Subcutaneous adipose tissue (tissue), 4 donors: ENCODE results near the gene WNT6. TPM values are rescaled to one million over a fixed set of nuclear protein-coding genes. Genes with fewer than 3 reads are reported as not detected.

ENCODE experiments used
- total RNA-seq, 4 donors: library from RNA; depleted of rRNA; stranded (reverse); fragments of >200 nt; gene quantifications; one replicate each; pipeline ENCODE4 v1.1.0, GENCODE V29; 2016
- TF ChIP-seq, protein P1 (sequence below): fragments of 450-650 bp; IDR thresholded peaks from one replicate; pipeline ENCODE4 v1.5.1; 2016; ENCODE audit warnings: low read depth, mild to moderate bottlenecking, control low read depth, antibody characterized with exemption, moderate library complexity

Gene WNT6
- total RNA-seq, 4 donors from 2014 or later: 0.34 to 2.0 TPM; not detected in 2

DNA sequence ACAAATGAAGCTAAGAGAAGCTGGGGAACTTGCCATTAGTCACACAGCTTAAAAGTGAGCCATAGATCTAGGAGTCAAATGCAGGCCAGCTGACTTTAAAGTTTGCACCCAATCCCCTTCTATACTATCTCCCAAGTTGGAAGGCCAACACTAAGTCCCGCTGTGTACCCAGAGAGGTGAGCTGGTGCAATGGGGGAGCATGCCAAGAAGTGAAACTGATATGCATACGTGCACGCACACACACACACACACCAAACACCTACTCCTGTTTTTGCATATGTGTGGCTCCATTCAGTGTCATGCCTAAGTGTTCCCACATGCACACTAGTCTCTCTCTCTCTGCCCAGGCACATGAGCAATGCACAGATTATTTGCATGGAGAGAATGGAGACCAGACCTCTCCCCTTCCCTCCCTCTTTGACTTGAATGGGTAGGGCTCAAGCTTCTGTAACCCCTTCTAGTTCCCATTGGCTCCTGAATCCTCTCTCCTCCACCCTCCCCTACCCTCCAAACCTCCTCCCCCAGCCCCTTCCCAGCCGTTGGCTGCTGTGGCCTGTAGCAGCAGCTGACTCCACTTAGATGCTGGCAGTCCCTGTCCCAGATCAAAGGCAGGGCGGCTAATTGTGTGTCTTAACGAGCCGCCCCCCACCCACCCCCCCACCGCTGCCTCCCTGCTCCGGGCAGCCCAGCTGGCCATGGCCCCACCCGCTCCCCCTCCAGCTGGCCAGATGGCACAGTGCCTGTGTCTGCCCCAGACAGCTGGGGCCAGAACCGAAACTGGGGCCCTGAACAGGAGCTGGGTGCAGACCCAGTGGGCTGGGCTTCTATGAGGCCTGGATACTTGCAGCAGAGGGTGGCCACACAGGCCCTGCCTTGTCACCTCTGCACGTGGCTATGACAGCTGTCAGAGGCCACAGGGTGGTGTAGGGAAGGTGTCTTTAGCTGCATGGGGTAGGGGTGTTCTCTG, 26.7 kb downstream of the WNT6 start:
- TF ChIP-seq, protein P1, sequence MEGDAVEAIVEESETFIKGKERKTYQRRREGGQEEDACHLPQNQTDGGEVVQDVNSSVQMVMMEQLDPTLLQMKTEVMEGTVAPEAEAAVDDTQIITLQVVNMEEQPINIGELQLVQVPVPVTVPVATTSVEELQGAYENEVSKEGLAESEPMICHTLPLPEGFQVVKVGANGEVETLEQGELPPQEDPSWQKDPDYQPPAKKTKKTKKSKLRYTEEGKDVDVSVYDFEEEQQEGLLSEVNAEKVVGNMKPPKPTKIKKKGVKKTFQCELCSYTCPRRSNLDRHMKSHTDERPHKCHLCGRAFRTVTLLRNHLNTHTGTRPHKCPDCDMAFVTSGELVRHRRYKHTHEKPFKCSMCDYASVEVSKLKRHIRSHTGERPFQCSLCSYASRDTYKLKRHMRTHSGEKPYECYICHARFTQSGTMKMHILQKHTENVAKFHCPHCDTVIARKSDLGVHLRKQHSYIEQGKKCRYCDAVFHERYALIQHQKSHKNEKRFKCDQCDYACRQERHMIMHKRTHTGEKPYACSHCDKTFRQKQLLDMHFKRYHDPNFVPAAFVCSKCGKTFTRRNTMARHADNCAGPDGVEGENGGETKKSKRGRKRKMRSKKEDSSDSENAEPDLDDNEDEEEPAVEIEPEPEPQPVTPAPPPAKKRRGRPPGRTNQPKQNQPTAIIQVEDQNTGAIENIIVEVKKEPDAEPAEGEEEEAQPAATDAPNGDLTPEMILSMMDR: no peak

- TF ChIP-seq, protein P1: no peak
These were observed 27.5 kb downstream of the WNT6 start for GRCh38 chr2:218887079-218887478.

DNA sequence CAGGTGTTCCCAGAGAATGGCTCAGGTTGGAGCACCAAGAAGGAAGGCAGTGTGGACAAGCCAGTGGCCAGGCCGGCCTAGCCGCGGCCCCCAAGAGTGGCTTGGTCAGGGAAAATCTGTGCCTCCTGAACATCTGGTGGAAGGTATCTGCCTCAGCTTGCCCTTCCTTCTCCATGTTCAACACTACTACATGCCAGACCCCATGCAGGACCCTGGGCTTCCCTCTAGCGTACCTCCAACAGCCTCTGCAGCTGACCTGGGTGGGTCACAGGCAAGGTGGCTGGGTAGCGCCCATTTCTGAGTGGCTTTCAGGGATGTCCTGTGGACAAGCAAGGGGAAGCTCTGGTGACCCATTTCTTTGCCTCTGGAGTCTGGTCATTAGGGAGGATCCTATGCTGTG, 28.7 kb downstream of the WNT6 start:
- TF ChIP-seq, protein P1: no peak

DNA sequence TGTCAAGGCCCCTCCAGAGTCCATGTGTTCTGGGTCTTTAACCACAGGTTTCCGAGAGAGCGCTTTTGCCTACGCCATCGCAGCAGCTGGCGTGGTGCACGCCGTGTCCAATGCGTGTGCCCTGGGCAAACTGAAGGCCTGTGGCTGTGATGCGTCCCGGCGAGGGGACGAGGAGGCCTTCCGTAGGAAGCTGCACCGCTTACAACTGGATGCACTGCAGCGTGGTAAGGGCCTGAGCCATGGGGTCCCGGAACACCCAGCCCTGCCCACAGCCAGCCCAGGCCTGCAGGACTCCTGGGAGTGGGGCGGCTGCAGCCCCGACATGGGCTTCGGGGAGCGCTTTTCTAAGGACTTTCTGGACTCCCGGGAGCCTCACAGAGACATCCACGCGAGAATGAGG, 30.3 kb downstream of the WNT6 start:
- TF ChIP-seq, protein P1: no peak

DNA sequence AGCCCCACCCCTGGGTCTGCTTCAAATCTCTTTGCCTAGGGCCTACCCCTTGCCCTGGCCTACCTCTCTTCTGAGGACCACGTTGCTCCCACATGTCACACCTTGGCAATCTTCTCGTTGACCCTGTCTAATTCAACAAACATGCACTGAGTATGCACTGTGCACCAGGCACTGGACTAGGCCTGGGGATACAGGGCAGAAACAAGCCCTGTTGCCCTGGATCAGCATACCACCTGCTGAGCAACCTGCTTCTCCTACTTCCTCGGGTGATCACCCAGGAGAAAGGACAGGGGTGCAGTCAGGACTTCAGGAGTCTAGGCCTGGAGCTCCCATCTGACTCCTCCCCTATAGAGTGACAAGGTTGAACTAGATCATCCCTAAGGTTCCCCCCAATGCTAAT, 30.8 kb downstream of the WNT6 start:
- TF ChIP-seq, protein P1: no peak

GRCh38 chr2:218891275-218892135, 31.9 kb downstream of the WNT6 start:
- TF ChIP-seq, protein P1: no peak
